Measurements from ENCODE around the gene MFGE8. TPM values are rescaled to one million over a fixed set of nuclear protein-coding genes. Genes with fewer than 3 reads are reported as not detected.
"Not testable (repeated sequence)": the region's sequence is repeated elsewhere in the genome, so short reads cannot be mapped to it uniquely, and the experiment has no call there.

MFGE8 gene
- 60.9 and 69.1 TPM in 2 replicates for total RNA-seq (2014; rRNA removed; shearing (Covaris generic))

DNA sequence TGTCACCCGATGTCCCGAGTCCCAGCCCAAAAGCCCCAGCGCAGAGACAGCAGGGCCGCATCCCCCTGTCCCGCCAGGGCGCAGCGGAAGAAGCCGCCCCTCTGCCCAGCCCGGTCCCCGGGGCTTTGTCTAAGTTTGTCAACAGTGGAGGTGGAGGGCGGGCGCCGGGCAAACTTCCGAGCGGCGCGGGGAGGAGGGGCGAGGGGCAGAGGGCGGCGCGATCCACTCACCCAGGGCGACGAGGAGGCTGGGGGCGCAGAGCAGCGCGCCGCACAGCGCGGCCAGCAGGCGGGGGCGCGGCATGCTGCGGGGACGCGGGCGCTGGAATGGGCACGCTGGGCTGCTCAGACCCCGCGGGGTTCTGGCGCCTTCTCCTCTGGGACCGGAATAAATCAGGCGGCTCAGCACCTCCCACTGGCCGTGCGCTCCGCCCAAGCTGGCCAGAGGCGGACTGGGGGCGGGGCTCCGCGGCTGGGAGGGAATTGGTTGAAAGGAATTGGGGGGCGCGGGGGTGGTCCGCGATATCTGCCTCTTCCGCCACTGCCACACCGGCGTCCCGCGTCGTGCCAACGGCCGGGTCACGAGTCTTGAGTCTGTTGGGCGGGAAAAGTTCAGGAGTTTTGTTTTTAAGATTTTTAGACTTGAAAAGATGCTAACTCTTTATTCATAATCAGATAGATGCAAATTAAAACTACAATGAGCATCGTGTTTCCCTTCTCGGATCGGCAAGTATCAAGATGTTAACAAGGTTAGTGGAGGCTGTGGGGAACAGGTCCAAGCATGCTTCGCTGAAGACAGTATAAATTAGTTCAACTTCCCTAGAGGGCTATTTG, at the start of gene MFGE8:
Gene MFGE8 (minus strand): TSS at position 363 of the 833 bp plus-strand sequence. CDS start 60 bp downstream, at position 303.
- H3K27ac ChIP-seq = peak within 1 kb of the TSS; percentile 75
- DNase-seq = peak; percentile 89
- H3K9me3 ChIP-seq (replicated peaks) = no peaks in the 10 kb centered on the region
- H3K27me3 ChIP-seq = no peaks in the 10 kb centered on the region
- H3K4me1 ChIP-seq = peaks cover 13% of the 10 kb centered on the region
- peak within 1 kb of the TSS; percentile 94 for H3K4me3 ChIP-seq
- peaks cover 4% of the 10 kb centered on the region; the same call in 1 of the 2 replicates for H3K36me3 ChIP-seq

DNA sequence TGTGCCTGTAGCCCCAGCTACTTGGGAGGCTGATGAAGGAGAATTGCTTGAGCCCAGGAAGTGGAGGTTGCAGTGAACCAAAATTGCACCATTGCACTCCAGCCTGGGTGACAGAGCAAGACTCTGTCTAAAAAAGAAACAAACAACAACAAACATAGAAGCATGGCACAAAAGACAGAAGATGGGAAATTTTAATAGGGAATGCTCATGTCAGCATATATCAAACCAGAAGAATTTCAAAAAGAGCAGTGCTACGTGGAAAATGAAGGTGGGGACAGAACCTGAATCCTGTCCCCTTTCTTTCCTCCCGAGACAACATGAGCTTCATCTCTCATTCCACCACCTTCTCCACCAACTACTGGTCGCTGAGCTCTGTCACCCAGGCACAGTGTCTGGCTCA, 46.3 kb upstream of the MFGE8 start:
- no peaks in the 10 kb centered on the region for H3K4me1 ChIP-seq
- peaks cover 6% of the 10 kb centered on the region; the same call in 1 of the 2 replicates for H3K27me3 ChIP-seq
- no peak for DNase-seq
- H3K4me3 ChIP-seq = no peak overlapping the region
- no peaks in the 10 kb centered on the region for H3K9me3 ChIP-seq (replicated peaks)
- H3K27ac ChIP-seq = no peak overlapping the region
- H3K36me3 ChIP-seq = no peaks in the 10 kb centered on the region

- H3K4me3 ChIP-seq = no peak overlapping the region
- DNase-seq = no peak
- H3K27ac ChIP-seq = no peak overlapping the region
- H3K9me3 ChIP-seq (replicated peaks) = no peaks in the 10 kb centered on the region
- no peaks in the 10 kb centered on the region for H3K4me1 ChIP-seq
- peaks cover 17% of the 10 kb centered on the region; the same call in 1 of the 2 replicates for H3K27me3 ChIP-seq
- H3K36me3 ChIP-seq = no peaks in the 10 kb centered on the region
These were observed 43.7 kb upstream of the MFGE8 start for GRCh38 chr15:88956906-88957305.

GRCh38 chr15:88956263-88956662, 43.1 kb upstream of the MFGE8 start:
- H3K27me3 ChIP-seq = peaks cover 17% of the 10 kb centered on the region; the same call in 1 of the 2 replicates
- no peak for DNase-seq
- H3K4me1 ChIP-seq = no peaks in the 10 kb centered on the region
- no peak overlapping the region for H3K27ac ChIP-seq
- H3K36me3 ChIP-seq = no peaks in the 10 kb centered on the region
- H3K9me3 ChIP-seq (replicated peaks) = no peaks in the 10 kb centered on the region
- no peak overlapping the region for H3K4me3 ChIP-seq

GRCh38 chr15:88954431-88955277, 41.5 kb upstream of the MFGE8 start:
- H3K36me3 ChIP-seq = no peaks in the 10 kb centered on the region
- H3K27ac ChIP-seq = no peak overlapping the region
- peak in 1 of 2 experiments; percentile 18 for DNase-seq
- H3K4me3 ChIP-seq = no peak overlapping the region
- no peaks in the 10 kb centered on the region for H3K9me3 ChIP-seq (replicated peaks)
- H3K27me3 ChIP-seq = peaks cover 17% of the 10 kb centered on the region; the same call in 1 of the 2 replicates
- H3K4me1 ChIP-seq = no peaks in the 10 kb centered on the region

DNA sequence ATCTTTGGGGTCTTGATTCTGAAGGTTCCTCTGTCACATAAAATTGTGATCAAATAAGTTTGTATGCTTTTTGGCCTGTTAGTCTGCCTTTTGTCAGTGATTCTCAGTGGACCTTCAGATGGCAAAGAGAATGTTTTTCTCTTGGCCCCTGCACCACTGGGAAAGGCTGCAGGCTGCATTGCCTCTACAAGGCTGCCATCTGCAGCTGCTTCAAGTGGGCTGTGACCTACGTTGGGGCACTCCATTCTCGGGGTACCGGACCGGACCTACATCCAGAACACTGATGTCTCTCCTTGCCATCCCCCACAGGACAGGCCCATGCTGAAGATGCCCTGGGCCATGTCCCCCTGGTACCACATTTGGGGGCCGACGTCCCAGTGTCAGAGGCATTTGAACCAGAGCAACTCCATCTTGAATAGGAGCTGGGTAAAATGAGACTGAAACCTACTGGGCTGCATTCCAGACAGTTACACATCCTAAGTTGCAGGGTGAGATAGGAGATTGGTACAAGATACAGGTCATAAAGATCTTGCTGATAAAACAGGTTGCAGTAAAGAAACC, 37.5 kb upstream of the MFGE8 start:
- Histone ChIP-seq H3K27me3 (peaks cover 17% of the 10 kb centered on the region; the same call in 1 of the 2 replicates), H3K27ac (no peak overlapping the region), H3K4me3 (no peak overlapping the region), H3K36me3 (no peaks in the 10 kb centered on the region), H3K9me3 (replicated peaks) (no peaks in the 10 kb centered on the region), H3K4me1 (no peaks in the 10 kb centered on the region)
- DNase-seq = no peak

DNA sequence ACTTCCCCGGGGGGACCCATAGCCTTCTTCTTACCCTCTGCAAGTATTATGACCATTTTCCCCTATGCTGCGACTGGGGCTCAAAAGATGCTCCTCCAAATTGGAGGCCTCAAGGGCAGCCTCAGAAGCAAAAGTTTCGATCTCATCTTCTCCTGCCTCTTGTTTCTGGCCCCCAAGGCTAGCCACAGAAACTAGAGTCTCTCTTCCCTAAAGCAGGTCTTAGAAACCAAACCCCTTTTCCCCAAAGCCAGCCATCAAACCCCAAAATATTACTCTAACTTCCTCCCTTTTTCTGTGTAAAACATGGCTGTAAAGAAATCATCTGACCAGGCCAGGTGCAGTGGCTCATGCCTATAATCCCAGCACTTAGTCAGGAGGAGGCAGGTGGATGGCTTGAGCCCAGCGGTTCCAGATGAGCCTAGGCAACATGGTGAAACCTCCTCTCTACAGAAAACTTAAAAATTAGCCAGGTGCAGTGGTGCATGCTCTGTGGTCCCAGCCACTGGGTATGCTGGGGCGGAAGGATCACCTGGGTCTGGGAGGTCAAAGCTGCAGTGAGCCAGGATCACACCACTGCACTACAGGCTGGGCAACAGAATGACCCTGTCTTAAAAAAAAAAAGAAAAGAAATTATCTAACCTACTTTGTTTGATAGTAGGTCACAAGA, 36.7 kb upstream of the MFGE8 start:
- Histone ChIP-seq H3K4me3 (no peak overlapping the region), H3K9me3 (replicated peaks) (no peaks in the 10 kb centered on the region), H3K4me1 (no peaks in the 10 kb centered on the region), H3K27ac (no peak overlapping the region), H3K36me3 (no peaks in the 10 kb centered on the region), H3K27me3 (peaks cover 15% of the 10 kb centered on the region; the same call in 1 of the 2 replicates)
- DNase-seq = no peak

DNA sequence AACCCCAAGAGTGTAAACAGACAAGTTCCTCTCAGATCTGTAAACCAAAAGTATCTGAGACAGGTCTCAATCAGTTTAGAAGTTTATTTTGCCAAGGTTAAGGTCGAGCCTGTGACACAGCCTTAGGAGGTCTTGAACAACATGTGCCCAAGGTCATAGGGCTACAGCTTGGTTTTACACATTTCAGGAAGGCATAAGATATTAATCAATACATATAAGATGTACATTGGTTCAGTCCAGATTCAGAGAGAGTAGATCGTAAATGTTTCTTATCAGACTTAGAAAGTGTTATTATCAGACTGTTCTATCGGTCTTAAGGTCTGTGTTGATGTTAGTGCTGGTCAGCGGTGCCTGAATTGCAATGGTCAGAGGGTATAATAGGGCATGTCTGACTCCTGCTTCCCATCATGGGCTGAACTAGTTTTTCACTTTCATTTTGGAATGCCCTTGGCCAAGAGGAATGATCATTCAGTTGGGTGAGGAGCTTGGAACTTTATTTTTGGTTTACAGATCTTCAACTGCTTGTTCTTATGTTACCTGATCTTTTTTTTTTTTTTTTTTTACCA, 27.0 kb upstream of the MFGE8 start:
- no peaks in the 10 kb centered on the region for H3K36me3 ChIP-seq
- no peaks in the 10 kb centered on the region for H3K27me3 ChIP-seq
- H3K27ac ChIP-seq = no peak overlapping the region
- H3K4me3 ChIP-seq = no peak overlapping the region
- H3K4me1 ChIP-seq = no peaks in the 10 kb centered on the region
- no peaks in the 10 kb centered on the region for H3K9me3 ChIP-seq (replicated peaks)
- no peak for DNase-seq

- no peak for DNase-seq
- Histone ChIP-seq H3K36me3 (no peaks in the 10 kb centered on the region), H3K9me3 (replicated peaks) (no peaks in the 10 kb centered on the region), H3K27ac (no peak overlapping the region), H3K27me3 (no peaks in the 10 kb centered on the region), H3K4me3 (no peak overlapping the region), H3K4me1 (no peaks in the 10 kb centered on the region)
These were observed 26.3 kb upstream of the MFGE8 start for GRCh38 chr15:88939486-88939806.

DNA sequence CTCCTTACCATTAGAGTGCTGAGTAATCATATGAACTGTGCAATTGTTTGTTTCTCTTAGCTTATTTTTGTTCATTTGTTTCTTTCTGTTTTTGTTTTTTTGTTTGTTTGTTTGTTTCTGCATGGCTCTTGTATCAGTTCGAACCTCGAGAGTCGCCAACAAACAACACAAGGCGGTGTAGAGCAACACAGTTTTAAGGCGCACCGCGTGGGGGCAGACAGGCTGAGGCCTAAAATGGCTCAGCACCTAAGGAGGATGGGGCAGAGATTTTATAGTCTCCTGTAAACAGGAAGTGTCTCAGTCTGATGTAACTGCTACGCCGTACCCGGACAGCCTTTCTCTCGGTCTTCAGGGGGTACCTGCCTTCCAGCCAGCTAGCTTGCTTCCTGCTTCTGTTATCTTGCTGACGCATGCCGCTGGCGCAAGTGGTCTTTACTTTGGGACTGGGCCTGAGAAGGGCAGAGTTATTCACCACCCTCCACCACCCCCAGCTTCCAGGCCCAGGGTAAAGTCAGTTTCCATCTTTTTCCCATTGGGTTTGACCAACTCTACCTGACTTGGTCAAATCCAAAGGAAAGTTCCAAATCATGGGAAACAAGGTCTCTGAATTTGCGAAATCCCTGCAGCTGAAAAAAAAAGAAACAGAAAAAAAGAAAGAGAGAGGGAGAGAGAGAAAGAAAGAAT, 25.8 kb upstream of the MFGE8 start:
- H3K27me3 ChIP-seq = no peaks in the 10 kb centered on the region
- H3K36me3 ChIP-seq = no peaks in the 10 kb centered on the region
- H3K4me1 ChIP-seq = no peaks in the 10 kb centered on the region
- no peaks in the 10 kb centered on the region for H3K9me3 ChIP-seq (replicated peaks)
- H3K27ac ChIP-seq = no peak overlapping the region
- no peak for DNase-seq
- no peak overlapping the region for H3K4me3 ChIP-seq

DNA sequence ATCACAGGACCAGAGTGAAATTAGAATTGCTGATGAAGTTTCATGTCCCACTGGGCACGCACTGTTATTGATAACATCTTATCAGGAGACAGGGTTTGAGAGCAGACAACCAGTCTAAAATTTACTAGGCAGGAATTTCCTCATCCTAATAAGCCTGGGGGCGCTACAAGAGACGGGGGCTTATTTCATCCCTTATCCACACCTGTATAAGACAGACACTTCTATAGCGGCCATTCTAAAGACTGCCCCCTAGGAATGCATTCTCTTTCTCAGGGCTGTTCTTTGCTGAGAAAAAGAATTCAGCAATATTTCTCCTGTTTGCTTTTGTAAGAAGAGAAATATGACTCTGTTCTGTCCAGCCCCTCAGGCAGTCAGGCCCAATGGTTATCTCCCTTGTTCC, 21.3 kb upstream of the MFGE8 start:
- not testable (repeated sequence) for H3K9me3 ChIP-seq (replicated peaks); H3K27me3 ChIP-seq; DNase-seq; H3K27ac ChIP-seq; H3K4me1 ChIP-seq; H3K4me3 ChIP-seq; H3K36me3 ChIP-seq

DNA sequence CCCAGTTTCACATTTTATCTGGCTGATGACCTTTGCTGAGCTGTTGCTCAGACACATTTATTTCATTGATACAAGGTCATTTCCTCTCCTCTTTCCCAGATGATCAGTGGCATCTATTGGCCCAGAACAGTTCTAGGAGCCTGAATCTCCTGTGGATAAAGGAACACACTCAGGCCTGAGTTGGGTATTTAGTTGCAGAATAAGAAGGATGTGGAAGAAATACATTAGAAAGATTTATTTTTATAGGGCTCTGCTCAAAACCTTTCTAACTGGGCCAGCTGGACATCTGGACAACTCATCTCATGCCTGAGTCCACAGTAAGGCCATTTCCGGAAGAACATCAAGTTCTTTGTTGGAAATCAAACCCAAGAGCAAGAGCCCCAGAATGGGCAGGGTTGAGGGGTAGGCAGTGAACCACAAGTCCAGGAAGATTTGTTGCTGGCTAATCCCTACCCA, 19.7 kb upstream of the MFGE8 start:
- no peak overlapping the region for H3K4me3 ChIP-seq
- H3K9me3 ChIP-seq (replicated peaks) = no peaks in the 10 kb centered on the region
- no peak for DNase-seq
- no peaks in the 10 kb centered on the region for H3K36me3 ChIP-seq
- H3K4me1 ChIP-seq = no peaks in the 10 kb centered on the region
- H3K27ac ChIP-seq = no peak overlapping the region
- no peaks in the 10 kb centered on the region for H3K27me3 ChIP-seq

GRCh38 chr15:88932271-88932874, 19.2 kb upstream of the MFGE8 start:
- no peaks in the 10 kb centered on the region for H3K4me1 ChIP-seq
- no peaks in the 10 kb centered on the region; the same call in 1 of the 2 replicates for H3K9me3 ChIP-seq (replicated peaks)
- H3K4me3 ChIP-seq = no peak overlapping the region
- DNase-seq = no peak
- no peaks in the 10 kb centered on the region for H3K36me3 ChIP-seq
- no peaks in the 10 kb centered on the region for H3K27me3 ChIP-seq
- H3K27ac ChIP-seq = no peak overlapping the region

Measured in SJCRH30 (cell line).